ENCODE measurements around the gene DPYD.

Gene DPYD

DNA sequence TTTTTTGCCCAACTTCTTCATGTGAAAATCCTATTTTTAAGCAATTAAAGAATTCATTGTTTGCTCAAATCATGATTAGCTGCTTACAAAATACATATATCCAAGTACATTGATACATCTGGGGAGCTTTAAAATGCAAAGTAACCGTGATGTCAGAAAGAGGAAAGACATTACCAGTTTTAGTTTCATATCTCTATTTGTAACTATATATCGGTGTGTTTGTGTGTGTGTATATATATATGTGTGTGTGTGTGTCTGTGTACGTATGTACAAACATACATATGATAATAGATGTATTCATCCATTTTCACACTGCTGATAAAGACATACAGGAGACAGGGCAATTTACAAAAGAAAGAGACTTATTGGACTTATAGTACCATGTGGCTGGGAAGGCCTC, 310.1 kb downstream of the DPYD start:
- no peak for DNase-seq (ENCODE audit: low read depth)

DNA sequence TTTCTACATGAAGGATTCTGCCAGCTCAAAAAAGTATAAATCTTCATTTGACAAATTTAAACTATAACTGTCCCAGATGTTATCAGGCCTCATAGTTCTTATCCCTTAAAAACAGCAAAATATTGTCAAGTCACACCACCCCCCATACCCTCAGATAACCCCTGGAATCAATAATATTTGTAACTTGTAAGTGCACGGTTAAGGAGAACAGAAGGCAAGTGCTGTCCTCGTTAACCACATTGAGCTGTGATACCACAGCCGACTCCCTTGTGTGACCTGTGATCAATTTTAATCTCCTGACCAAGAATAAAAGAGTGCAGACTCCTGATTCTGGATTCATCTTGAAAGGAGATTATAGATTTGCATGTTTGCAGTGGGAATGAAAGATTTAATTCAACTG, 310.7 kb downstream of the DPYD start:
- DNase-seq (ENCODE audit: low read depth) = no peak

DNA sequence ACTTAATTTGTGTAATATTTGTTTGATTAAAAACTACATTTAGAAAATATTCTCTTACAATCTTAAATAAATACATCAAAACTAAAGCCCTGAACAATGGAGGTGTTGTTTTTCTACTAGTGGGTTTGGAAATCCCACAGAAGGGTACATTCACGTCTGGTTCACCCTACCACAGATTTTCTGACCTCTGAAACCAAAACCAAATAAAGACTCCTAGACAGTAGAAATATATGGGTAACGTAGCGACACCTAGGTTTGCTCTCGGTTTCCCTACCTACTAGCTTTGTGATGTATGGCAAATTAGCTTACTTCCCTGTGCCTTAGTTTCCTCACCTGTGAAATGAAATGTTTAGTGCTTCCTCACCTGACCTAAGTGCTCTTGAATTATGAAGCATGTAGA, 312.6 kb downstream of the DPYD start:
- DNase-seq (ENCODE audit: low read depth) = no peak

DNA sequence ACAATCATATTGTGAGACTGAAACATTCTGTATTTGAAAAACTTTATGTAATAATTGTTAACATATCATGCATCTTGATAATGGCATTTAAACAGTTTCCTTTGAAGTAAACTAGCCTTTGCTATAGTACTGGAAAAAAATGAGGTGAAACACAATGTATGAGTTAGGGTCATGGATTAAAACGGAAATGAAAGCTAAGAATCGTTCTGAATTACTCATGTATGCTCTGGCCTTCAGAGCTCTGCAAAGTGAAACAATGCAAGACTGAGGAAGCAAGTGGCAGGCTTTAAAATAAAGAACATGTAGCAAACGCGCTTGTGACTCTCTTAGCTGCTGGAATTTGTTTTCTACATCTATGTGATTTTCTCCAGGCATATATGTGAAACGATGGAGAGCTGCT, 317.1 kb downstream of the DPYD start:
- DNase-seq (ENCODE audit: low read depth) = no peak

DNA sequence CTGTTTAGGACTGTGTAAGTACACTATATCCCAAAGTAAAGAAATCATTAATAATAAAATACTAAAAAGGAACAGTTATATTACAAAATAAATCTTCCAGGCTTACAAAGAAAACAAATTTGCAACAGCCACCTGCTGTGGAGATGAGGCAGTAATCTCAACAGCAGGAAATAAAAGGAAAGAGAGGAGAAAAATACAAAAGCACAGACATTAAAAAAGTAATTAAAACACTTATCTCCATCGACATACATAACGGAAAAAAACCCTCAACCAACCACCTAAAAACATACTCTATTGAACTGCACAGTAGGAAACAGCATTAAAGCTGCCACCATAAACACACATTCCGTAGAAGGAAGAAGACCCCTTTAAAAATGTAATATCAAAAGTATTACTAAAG, 317.6 kb downstream of the DPYD start:
- no peak for DNase-seq (ENCODE audit: low read depth)

DNA sequence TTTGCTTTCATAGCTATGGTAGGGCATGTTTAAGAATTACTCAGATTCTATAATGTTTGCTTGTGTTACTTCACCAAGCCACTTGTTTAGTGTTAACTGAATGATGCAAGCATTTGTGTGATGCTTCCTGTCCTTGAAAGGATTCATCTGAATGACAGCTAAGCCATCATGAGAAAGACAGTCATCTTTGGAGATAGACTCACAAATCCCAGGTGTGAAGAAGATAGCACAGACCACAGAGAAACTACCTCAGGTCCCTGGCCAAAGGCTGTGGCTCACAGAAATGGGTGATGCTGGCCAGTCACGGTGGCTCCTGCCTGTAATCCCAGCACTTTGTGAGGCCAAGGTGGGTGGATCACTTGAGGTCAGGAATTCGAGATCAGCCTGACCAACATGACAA, 321.4 kb downstream of the DPYD start:
- DNase-seq (ENCODE audit: low read depth) = no peak

DNA sequence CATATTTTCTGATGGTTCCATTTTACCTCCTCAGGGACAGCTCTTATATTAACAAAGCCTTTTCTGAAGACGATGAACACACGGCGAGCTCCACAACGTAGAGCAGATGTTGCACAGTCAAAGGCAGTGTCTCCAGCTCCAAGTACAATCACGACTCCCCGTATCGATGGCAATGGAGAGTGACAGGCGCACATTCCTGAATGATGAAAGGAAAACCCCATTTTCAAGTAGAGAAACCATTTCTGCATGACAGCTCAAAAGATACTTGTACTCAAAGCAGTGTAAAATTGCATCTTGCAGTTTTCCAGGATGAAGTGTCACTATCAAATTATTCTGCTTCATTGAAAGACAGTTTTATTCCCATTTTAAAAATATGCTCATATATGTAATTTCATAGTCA, 327.6 kb downstream of the DPYD start:
- DNase-seq (ENCODE audit: low read depth) = no peak

DNA sequence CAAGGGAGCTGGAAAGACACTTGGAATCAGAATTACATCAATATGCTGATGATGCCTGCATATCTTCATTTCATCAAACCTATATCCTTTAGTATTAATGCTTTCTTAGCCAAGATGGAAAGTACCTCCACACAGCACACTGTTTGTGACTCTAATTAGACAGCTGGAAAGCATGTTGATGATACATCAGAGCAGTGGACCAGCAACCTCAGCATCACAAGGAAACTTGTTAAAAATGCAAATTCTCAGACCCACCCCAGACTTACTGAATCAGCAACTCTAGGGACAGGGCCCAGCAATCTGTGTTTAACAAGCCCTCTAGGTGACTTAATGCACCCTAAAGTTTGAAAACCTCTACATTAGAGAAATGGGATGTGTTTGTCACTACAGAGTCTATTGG, 332.1 kb downstream of the DPYD start:
- no peak for DNase-seq (ENCODE audit: low read depth)

DNA sequence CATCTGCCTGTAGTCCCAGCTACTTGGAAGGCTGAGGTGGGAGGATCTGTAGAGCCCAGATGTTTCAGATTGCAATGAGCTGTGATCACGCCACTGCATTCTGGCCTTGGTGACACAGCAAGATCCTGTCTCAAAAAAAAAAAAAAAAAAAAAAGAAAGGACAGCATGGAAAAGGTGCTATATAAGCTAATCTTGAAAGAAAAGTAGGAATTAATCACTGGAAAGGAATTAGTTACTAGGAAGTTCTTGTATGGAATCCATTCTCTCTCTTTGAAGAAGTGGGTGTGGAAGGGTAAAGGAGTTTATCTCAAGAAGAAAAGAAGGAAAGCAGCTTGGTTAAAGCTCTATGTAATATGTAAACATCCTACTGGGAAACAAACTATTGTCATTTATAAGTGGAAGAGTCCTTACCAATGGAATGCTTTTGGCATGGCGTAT, 339.2 kb downstream of the DPYD start:
- DNase-seq (ENCODE audit: low read depth) = no peak

DNA sequence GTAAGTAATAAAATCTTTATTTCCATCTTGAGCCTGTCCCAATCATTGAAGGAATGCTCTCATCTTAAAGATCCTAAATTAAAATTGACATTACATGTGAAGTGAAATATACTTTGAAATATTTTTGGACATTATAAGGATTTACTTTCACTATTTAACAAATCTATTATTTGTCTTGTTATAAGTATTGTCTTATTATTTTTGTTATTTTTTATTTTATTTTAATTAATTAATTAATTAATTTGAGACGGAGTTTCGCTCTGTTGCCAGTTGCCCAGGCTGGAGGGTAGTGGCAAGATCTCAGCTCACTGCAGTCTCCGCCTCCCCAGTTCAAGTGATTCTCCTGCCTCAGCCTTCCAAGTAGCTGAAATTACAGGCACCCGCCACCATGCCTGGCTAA, 343.2 kb downstream of the DPYD start:
- DNase-seq (ENCODE audit: low read depth) = no peak

DNA sequence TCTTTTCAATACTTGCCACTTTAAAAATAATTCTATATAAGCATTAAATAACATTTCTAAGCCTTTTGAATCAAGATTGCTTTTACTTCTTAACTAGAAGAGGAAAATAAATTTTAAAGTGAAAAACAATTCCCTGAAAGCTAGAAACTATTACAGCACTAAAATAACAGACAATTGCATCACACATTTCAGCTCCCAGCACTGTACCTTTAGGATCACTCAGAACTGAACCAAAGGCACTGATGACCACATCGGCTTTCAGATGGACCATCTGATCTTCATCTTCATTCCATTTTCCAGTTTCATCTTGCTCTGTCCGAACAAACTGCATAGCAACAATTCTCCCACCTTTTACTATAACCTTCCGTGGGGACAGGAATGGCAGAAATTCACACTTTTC, 347.3 kb downstream of the DPYD start:
- DNase-seq (ENCODE audit: low read depth) = peak; percentile 6

DNA sequence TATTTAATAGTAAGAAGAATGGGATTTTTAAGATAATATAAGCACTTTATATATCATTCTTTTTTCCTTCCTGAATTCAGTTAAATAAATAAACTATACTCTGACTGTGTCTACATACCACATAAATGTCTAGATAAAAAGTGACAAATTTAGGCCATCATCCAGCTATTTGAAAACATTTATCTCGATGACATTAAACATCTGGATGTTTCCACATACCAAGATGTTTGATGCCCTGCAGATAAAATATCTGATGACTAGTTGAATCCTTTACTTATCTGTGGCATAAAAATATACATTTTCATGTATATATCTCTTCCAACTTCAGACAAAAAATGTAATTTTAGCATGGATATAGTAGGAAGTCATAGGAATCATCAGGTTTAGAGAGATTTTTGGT, 348.3 kb downstream of the DPYD start:
- no peak for DNase-seq (ENCODE audit: low read depth)

DNA sequence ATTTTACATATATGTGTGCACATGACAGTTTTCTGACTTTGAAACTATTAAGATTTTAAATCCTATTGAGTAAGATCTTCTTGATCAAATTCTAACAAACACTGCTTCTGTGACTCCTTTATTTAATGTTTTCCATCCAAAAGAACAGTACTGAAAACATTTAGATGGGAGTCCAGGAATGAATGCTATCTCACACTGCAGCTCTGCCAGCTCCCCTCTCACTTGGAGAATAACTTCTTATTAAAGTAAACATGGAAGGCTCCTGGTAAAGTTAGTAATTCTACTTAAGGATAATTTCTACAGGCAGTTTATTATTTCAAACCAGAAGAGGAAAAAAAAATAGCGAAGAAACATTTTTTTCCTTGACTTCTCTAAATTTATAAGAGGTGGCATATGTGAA, 349.1 kb downstream of the DPYD start:
- DNase-seq (ENCODE audit: low read depth) = no peak

DNA sequence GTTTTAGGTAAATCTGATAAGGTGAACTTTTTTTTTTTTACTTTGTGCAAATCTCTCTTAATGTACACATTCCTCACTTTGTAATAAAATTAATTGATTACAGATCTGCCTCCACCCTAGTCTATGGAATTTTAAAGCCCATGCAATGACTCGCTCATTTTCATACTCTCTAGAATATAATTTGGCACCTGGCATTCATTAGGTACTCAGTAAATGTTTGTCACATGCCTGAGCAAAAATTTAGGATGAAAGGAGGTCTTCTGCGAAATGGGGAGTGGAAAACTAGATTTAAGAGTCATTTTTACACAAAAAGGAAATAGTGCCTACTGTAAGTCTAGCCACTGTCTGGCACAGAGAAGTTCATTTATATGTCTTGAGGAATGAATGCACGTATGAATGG, 350.1 kb downstream of the DPYD start:
- DNase-seq (ENCODE audit: low read depth) = no peak

DNA sequence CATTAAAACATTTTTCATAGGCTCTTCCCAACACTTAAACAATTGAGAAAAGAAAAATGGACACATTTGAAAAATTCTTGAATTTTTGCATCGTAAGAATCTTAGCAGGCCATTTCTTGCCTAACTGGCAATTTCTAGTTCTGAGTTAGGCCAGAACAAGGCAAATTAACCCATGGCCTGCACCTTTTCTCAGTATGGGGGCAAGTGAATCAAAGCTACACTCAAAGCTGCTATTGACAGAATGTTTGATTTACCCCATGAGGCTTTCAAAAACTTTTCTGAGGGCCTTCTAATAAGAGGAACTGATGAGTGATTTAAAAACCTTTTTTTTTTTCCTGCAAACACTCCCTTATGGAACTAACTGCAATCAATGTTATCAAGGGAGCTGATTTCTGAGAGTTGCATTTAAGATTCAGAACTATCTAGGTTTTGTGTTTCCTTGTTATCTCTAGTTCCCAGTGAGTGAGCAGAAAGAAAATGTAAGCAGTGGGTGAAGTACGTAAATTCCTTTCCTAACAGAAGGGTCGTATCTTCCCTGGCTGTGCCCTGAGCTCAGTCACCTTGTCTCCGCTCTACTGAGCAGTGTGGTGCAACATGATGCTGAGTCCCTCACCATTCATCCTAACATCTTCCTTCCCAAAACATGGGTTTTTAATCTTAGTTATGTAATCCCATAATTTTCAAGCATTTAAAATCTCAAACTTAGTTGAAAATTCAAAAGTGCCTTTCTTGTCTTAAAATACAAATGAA, 353.7 kb downstream of the DPYD start:
- no peak for DNase-seq (ENCODE audit: low read depth)

DNA sequence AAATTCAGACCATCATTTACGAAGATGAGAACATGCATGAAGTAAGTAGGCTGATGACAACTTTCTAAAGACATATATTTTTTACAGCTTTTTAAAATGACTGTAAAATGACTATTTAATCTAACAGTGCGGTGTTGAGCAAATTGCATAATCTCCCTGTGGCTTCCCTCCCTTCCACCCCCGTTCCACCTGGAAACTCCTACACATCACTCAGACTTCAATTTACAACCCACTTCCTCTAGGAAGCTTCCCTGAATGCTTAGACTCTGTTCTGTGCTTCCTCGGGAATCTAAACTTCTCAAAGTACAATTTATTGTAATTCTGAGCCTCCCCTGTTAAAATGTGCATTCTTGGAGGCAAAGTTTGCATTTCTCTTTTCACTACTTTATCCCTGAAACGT, 354.9 kb downstream of the DPYD start:
- DNase-seq (ENCODE audit: low read depth) = no peak

DNA sequence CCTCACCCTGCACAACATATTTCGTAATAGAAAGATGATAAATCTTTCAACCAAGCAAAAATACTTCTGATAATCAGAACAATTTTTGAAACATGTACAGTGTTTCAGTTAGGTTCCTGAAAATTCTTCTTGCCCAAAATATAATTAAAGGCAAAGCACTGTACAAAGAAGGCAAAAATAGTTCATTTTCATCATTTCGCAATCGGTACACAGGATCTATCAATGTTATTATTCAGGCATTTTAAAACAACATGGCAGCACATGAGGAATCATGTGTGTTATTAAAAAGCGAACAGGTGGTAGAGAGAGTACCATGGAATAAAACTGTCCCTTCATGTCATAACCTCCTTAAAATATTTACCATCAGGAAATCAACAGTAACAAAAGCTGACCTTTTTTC, 356.9 kb downstream of the DPYD start:
- DNase-seq (ENCODE audit: low read depth) = no peak

DNA sequence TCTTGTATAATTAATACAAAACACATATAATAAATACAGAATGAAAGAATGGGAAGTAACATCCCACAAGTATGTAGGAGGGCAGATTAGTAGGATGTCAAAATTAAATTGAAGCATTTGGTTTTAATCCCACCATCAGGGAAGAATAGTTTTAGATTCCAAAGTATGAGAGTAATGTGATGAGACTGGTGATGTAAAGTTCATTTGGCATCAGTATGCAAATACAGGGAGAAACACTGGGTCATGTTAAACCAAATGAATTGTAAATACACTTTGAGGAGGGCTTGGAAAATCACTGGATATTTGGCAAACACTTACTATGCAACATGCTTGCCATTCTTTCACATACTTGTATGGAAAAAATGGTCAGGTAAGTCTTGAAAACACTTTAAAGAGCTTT, 358.8 kb downstream of the DPYD start:
- no peak for DNase-seq (ENCODE audit: low read depth)

DNA sequence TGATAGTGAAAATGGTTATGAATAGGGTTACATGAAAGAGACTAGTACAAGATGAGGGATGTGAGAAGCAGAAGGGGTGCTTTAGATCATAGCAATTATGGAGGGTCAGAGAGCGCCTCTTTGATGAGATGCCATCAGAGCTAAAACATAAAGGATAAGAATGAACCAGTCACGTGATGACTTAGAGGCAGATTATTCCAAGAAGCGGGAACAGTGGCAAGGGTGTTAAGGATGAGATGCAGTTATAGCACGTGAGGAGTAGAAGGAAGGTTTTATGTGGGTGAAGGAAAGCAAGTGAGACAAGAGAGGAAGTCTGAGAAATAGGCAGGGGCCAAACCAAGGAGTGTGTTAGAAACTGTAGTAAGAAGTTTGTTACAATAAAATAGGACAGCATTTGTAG, 360.1 kb downstream of the DPYD start:
- DNase-seq (ENCODE audit: low read depth) = no peak

DNA sequence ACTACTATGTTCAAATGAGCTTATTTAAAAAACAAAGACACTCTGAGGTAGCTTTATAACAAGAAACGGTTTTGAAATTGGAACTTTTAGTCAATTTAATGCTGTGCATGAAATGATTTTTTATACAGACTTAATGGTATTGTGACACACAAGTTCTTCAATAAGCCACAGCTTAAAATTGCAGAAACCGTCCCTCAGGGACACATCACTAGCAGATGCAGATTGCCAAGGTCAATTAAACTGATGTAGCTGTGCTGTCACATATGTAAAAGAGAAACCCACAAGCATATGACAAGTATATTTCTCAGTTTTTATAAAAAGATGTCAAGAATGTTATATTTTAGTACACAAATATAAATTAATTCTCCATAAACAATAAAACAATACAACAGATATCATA, 366.9 kb downstream of the DPYD start:
- no peak for DNase-seq (ENCODE audit: low read depth)

DNA sequence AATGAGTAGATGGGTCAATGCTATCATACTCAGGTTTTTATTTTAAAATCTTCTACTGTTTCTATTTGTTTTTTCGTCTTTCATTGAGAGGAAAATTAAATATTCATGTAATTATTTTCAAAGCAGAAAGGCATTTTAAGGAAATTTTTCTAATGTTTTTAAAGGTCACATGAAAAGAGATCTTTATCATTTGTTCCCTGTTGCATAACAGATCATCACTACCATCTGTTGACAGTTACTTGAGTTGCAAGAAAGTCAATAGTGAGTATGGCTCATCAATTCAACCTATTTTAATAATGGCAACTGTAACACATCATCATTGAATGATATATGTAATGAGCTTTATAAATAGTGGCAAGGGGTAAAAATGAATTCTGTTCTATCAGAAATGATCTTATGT, 369.7 kb downstream of the DPYD start:
- DNase-seq (ENCODE audit: low read depth) = no peak

DNA sequence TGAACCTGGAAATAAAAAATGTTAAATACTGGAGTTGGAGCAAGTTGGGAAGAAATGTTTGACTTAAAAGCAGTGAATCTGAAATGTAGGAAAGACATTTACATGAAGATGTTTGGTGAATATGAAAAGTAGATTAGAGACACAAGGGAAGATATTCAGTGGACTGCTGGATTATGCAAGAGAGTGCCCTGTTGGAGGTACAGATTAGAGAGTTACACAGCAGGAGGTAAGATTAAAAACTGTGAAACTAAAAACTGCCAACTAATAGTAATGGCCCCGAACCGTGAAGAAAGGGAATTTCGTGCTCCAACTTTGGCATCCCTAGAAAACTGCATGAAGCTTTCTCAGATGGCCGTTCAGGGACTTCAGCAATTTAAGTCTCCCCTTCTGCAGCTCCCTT, 375.4 kb downstream of the DPYD start:
- no peak for DNase-seq (ENCODE audit: low read depth)

DNA sequence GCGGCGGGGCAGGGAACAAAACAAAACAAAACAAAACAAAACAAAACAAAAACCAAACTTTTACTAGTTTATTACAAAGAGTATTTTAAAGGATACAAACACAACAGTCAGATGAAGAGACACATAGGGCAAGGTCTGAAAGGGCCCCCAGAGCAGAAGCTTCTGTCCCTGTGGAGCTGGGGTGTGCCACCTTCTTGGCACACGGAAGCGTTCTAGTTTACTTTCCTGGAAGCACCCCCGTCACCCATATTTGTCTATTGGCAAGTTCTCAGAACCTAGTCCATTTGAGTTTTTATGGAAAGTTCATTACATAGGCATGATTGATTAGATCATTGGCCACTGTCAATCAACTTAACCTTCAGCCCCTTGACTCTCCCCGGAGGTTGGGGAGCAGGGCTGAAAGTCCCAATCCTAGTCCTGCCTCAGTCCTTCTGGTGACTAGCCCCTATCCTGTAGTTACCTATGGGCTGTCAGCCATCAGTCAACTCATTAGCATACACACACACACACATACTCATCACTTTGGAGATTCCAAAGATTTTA, 380.4 kb downstream of the DPYD start:
- DNase-seq (ENCODE audit: low read depth) = no peak

DNA sequence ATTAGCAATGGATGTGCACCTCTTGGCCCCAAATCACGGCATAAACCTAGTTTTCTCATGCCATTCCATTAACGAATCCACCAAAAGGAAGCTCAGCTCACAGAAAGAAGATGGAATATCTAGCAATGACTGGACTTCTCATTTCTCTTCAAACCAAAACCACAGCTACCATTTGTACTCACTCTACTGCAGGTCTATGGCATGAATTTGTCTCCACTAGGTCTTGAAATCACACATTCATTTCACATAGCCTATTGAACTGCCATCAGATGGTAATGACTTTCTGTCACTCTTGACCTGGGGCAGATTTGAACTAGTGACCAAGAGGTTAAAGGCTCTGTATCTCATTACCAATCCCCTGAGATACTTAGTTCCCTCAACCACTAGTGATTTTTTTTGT, 382.7 kb downstream of the DPYD start:
- no peak for DNase-seq (ENCODE audit: low read depth)
